IMR-90 (cell line): ENCODE results near the gene UBE2V1. TPM values are rescaled to one million over a fixed set of nuclear protein-coding genes. Genes with fewer than 3 reads are reported as not detected.

Experiments
- ATAC-seq: fragments of 200-7000 bp; cut with Tn5 transposase; 2 replicates; pipeline ENCODE4 v1.9.1; 2020; ENCODE audit warnings: low read depth, mild to moderate bottlenecking, moderate library complexity
- BruUV-seq: library from RNA; stranded (reverse); fragments of 400-500 nt; replicated peaks from 2 replicates; lab custom pipeline; 2021; lab: Mats Ljungman, UMichigan
- CTCF ChIA-PET: fragments of 300-600 bp; formaldehyde crosslinking; extraction: SDS; loops from one replicate; lab custom pipeline; 2021; ENCODE audit warnings: antibody characterized with exemption; lab: Yijun Ruan, JAX
- POLR2A ChIA-PET: fragments of 300-600 bp; sonication (Branson Sonifier 250); formaldehyde crosslinking; loops from one replicate; lab custom pipeline; 2022; ENCODE audit warnings: antibody characterized with exemption; ENCODE audit not compliant: unreplicated experiment; lab: Charles Lee
- DNase-seq: peaks from one replicate; pipeline ENCODE4 v3.0.0; 2013
- H2AFZ ChIP-seq: replicated peaks from 2 replicates; pipeline ENCODE3; 2013; ENCODE audit warnings: low read length, mild to moderate bottlenecking; ENCODE audit not compliant: poor library complexity
- H2AK5ac ChIP-seq: 2 replicates; pipeline ENCODE4 v1.6.1; 2013; ENCODE audit warnings: low read depth, low read length, inconsistent platforms
- H2AK9ac ChIP-seq: replicated peaks from 2 replicates; pipeline ENCODE3; 2013; ENCODE audit warnings: mild to moderate bottlenecking, low read depth, low read length, moderate library complexity; ENCODE audit not compliant: poor library complexity
- H2BK120ac ChIP-seq: 2 replicates; pipeline ENCODE4 v1.6.1; 2013; ENCODE audit warnings: low read depth, low read length, inconsistent platforms
- H2BK15ac ChIP-seq: 3 replicates; pipeline ENCODE4 v1.6.1; 2013; ENCODE audit warnings: low read depth, low read length, inconsistent platforms
- H2BK20ac ChIP-seq: 2 replicates; pipeline ENCODE4 v1.6.1; 2013; ENCODE audit warnings: low read depth, mild to moderate bottlenecking, inconsistent platforms, low read length, moderate library complexity
- H2BK5ac ChIP-seq: 2 replicates; pipeline ENCODE4 v1.6.1; 2013; ENCODE audit warnings: mild to moderate bottlenecking, low read depth, low read length, inconsistent platforms; ENCODE audit not compliant: poor library complexity, severe bottlenecking
- H3K14ac ChIP-seq: replicated peaks from 2 replicates; pipeline ENCODE4 v1.6.1; 2013; ENCODE audit warnings: low read depth, low read length, inconsistent platforms
- H3K18ac ChIP-seq: 2 replicates; pipeline ENCODE4 v1.6.1; 2013; ENCODE audit warnings: low read depth, low read length, control low read depth
- H3K23ac ChIP-seq: 2 replicates; pipeline ENCODE4 v1.6.1; 2013; ENCODE audit warnings: low read depth, low read length, inconsistent platforms
- H3K27ac ChIP-seq: 2 replicates; pipeline ENCODE4 v1.5.1; 2013; ENCODE audit warnings: mild to moderate bottlenecking, control low read depth, low read length; ENCODE audit not compliant: insufficient read depth
- H3K27me3 ChIP-seq: 2 replicates; pipeline ENCODE4 v1.6.1; 2013; ENCODE audit warnings: low read length; ENCODE audit not compliant: control insufficient read depth, insufficient read depth
- H3K36me3 ChIP-seq: 2 replicates; pipeline ENCODE4 v1.6.1; 2013; ENCODE audit warnings: low read length, mixed read lengths; ENCODE audit not compliant: control insufficient read depth, insufficient read depth
- H3K4ac ChIP-seq: 2 replicates; pipeline ENCODE4 v1.6.1; 2013; ENCODE audit warnings: low read depth, low read length, inconsistent platforms
- H3K4me1 ChIP-seq: 2 replicates; pipeline ENCODE4 v1.6.1; 2013; ENCODE audit warnings: low read length, mixed read lengths; ENCODE audit not compliant: control insufficient read depth, insufficient read depth
- H3K4me2 ChIP-seq: 2 replicates; pipeline ENCODE4 v1.6.1; 2013; ENCODE audit warnings: low read depth, mild to moderate bottlenecking, control low read depth, low read length, moderate library complexity
- H3K4me3 ChIP-seq: 2 replicates; pipeline ENCODE4 v1.5.1; 2013; ENCODE audit warnings: low read depth, mild to moderate bottlenecking, control low read depth, low read length, moderate library complexity; ENCODE audit not compliant: insufficient read depth
- H3K56ac ChIP-seq: 2 replicates; pipeline ENCODE4 v1.6.1; 2013; ENCODE audit warnings: low read length, inconsistent platforms; ENCODE audit not compliant: insufficient read depth; ENCODE audit errors: extremely low read depth
- H3K79me1 ChIP-seq, 2 experiments: 2 replicates each; pipeline ENCODE4 v1.6.1; 2013; ENCODE audit warnings: low read length in 2 of 2, inconsistent platforms in 1 of 2, low read depth in 1 of 2
- H3K9ac ChIP-seq: 2 replicates; pipeline ENCODE4 v1.6.1; 2013; ENCODE audit warnings: low read depth, low read length, control low read depth
- H3K9me1 ChIP-seq: 2 replicates; pipeline ENCODE4 v1.6.1; 2013; ENCODE audit warnings: low read length, inconsistent platforms; ENCODE audit not compliant: insufficient read depth
- H3K9me3 ChIP-seq: 2 replicates; pipeline ENCODE4 v1.6.1; 2013; ENCODE audit warnings: low read length; ENCODE audit not compliant: control insufficient read depth, insufficient read depth
- H4K20me1 ChIP-seq: 2 replicates; pipeline ENCODE4 v1.6.1; 2013; ENCODE audit warnings: low read length, inconsistent platforms; ENCODE audit not compliant: insufficient read depth
- H4K5ac ChIP-seq: 2 replicates; pipeline ENCODE4 v1.6.1; 2013; ENCODE audit warnings: mild to moderate bottlenecking, low read depth, low read length, control low read depth
- H4K8ac ChIP-seq, 2 experiments: 2 replicates each; pipeline ENCODE4 v1.6.1; 2013; ENCODE audit warnings: low read depth in 2 of 2, low read length in 2 of 2, control low read depth in 1 of 2, inconsistent platforms in 1 of 2
- H4K91ac ChIP-seq: 2 replicates; pipeline ENCODE4 v1.6.1; 2013; ENCODE audit warnings: low read depth, low read length, inconsistent platforms; ENCODE audit not compliant: insufficient read depth
- BHLHE40 ChIP-seq: fragments of 150-350 bp; IDR thresholded peaks from 2 replicates; pipeline ENCODE4 v1.6.1; 2016; ENCODE audit warnings: mild to moderate bottlenecking, low read depth, low read length
- CEBPB ChIP-seq: IDR thresholded peaks from 2 replicates; pipeline ENCODE4 v1.6.1; 2012; ENCODE audit warnings: low read depth, low read length, improper control_type of control experiment
- CHD1 ChIP-seq: IDR thresholded peaks from 2 replicates; pipeline ENCODE4 v1.6.1; 2012; ENCODE audit warnings: low read depth, low read length, improper control_type of control experiment
- MAFK ChIP-seq: IDR thresholded peaks from 2 replicates; pipeline ENCODE4 v1.6.1; 2012; ENCODE audit warnings: low read depth, low read length, improper control_type of control experiment
- MXI1 ChIP-seq: IDR thresholded peaks from 2 replicates; pipeline ENCODE4 v1.6.1; 2012; ENCODE audit warnings: low read depth, mild to moderate bottlenecking, low read length, moderate library complexity, borderline replicate concordance
- POLR2A ChIP-seq: IDR thresholded peaks from 2 replicates; pipeline ENCODE4 v1.6.1; 2012; ENCODE audit warnings: mild to moderate bottlenecking, low read depth, low read length
- RAD21 ChIP-seq: IDR thresholded peaks from 2 replicates; pipeline ENCODE4 v1.6.1; 2012; ENCODE audit warnings: low read length, improper control_type of control experiment
- RCOR1 ChIP-seq: IDR thresholded peaks from 2 replicates; pipeline ENCODE4 v1.6.1; 2012; ENCODE audit warnings: mild to moderate bottlenecking, low read length, improper control_type of control experiment; ENCODE audit not compliant: insufficient replicate concordance
- RFX5 ChIP-seq: IDR thresholded peaks from 2 replicates; pipeline ENCODE4 v1.8.0; 2012; ENCODE audit warnings: low read depth, mild to moderate bottlenecking, low read length, moderate library complexity
- WGBS, 2 experiments: methylation state at CpG; one replicate each; pipeline versions ENCODE4 v1.1.5 to v1.1.7; 2013; ENCODE audit warnings: missing lambda C conversion rate in 2 of 2; ENCODE audit not compliant: insufficient read length in 1 of 2; ENCODE audit errors: extremely low coverage in 2 of 2; 5-methylcytosine and 5-hydroxymethylcytosine counted together
- dilution Hi-C: fragments of 300-500 bp; cut with HindIII; formaldehyde crosslinking; loops from one replicate; pipeline ENCODE4 v1.14.3; 2018; ENCODE audit warnings: low sequenced_read_pairs; ENCODE audit not compliant: unreplicated experiment
- in situ Hi-C: fragments of 300-500 bp; cut with MboI; formaldehyde crosslinking; loops from 3 replicates; pipeline ENCODE4 v1.14.3; 2019; ENCODE audit warnings: low sequenced_read_pairs, inconsistent platforms, mixed read lengths
- intact Hi-C: fragments of 100-400 bp; cut with micrococcal nuclease; formaldehyde crosslinking; loops from 2 replicates; pipeline ENCODE4 v1.10.0; 2022
- polyA plus RNA-seq, 3 experiments: library from polyadenylated mRNA; depleted of rRNA; stranded (reverse); fragments of >200 nt; gene quantifications; 2 replicates each; pipeline ENCODE4 v1.2.3, GENCODE V29; 2012; ENCODE audit warnings: low replicate concordance in 1 of 3
- total RNA-seq: library from RNA; depleted of rRNA; stranded (reverse); fragments of >200 nt; gene quantifications from 2 replicates; pipeline ENCODE4 v1.2.3, GENCODE V29; 2012
- TF ChIP-seq, protein P1 (sequence below): conservative IDR thresholded peaks from 2 replicates; pipeline ENCODE4 v1.5.1; 2012; ENCODE audit warnings: mild to moderate bottlenecking, low read depth, low read length, improper control_type of control experiment
- TF ChIP-seq, protein P2 (sequence below): fragments of 150-350 bp; IDR thresholded peaks from 2 replicates; pipeline ENCODE4 v1.6.1; 2017; ENCODE audit warnings: mild to moderate bottlenecking, antibody characterized with exemption, low read length, low read depth

The UBE2V1 gene
- total and polyA plus RNA-seq, 2 of the 4 experiments (the other 2 are of a cell fraction): 20.1 to 138 TPM

DNA sequence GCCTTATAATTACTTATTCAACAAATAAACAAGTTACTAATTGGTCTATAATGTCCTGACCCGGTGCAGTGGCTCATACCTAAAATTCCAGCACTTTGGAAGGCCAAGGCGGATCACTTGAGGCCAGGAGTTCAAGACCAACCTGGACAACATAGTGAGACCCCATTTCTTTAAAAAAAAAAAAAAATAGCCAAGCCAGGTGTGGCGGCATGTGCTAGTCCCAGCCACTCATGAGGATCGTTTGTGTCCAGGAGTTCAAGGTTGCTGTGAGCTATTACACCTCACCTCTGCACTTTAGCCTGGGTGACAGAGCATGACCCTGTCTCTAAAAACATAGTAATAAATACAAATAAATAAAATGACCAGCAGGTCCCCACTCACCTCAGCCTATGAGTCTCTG lies 9.8 kb upstream of the UBE2V1 start:
- Histone ChIP-seq H3K4me2 (no peak overlapping the region), H3K14ac (no peak overlapping the region), H3K4me3 (no peak overlapping the region), H3K79me1 (peaks cover 3 to 38% of the 10 kb centered on the region in 2 experiments; a peak in 3 of 4 replicates), H2BK120ac (no peak overlapping the region), H2BK5ac (no peak overlapping the region), H3K27ac (no peak overlapping the region), H2AK5ac (no peak overlapping the region), H2BK20ac (no peak overlapping the region), H3K4me1 (peaks cover 3% of the 10 kb centered on the region), H2BK15ac (no peak overlapping the region), H2AK9ac (no peak overlapping the region), H3K9me3 (no peaks in the 10 kb centered on the region), H3K36me3 (peaks cover 35% of the 10 kb centered on the region), H3K23ac (no peak overlapping the region), H3K4ac (no peak overlapping the region), H4K91ac (no peak overlapping the region), H3K27me3 (no peaks in the 10 kb centered on the region), H3K9ac (no peak overlapping the region), H2AFZ (no peak overlapping the region), H3K9me1 (peaks cover 2% of the 10 kb centered on the region; the same call in 1 of the 2 replicates), H4K8ac (no peak overlapping the region), H3K18ac (no peak overlapping the region), H4K20me1 (peaks cover 4% of the 10 kb centered on the region; the same call in 1 of the 2 replicates), H4K5ac (no peak overlapping the region), H3K56ac (no peak overlapping the region)
- ATAC-seq (no peak), DNase-seq (no peak)
- POLR2A ChIA-PET: interaction anchor here (0.6 kb wide), 1 partner anchor 8 kb away, joined by 3 read pairs; no protein-coding TSS in a partner anchor
- BruUV-seq: no TSS peak
- no CpG with 5 or more reads among the region's 4 CpGs for WGBS, 2 experiments
- dilution Hi-C loops: no loop called here
- intact Hi-C loops: no loop called here
- TF ChIP-seq CHD1: no peak
- TF ChIP-seq RAD21: no peak
- TF ChIP-seq MAFK: no peak
- no peak for TF ChIP-seq MXI1
- TF ChIP-seq BHLHE40: no peak
- TF ChIP-seq, protein P1, sequence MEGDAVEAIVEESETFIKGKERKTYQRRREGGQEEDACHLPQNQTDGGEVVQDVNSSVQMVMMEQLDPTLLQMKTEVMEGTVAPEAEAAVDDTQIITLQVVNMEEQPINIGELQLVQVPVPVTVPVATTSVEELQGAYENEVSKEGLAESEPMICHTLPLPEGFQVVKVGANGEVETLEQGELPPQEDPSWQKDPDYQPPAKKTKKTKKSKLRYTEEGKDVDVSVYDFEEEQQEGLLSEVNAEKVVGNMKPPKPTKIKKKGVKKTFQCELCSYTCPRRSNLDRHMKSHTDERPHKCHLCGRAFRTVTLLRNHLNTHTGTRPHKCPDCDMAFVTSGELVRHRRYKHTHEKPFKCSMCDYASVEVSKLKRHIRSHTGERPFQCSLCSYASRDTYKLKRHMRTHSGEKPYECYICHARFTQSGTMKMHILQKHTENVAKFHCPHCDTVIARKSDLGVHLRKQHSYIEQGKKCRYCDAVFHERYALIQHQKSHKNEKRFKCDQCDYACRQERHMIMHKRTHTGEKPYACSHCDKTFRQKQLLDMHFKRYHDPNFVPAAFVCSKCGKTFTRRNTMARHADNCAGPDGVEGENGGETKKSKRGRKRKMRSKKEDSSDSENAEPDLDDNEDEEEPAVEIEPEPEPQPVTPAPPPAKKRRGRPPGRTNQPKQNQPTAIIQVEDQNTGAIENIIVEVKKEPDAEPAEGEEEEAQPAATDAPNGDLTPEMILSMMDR: no peak
- TF ChIP-seq, protein P2, sequence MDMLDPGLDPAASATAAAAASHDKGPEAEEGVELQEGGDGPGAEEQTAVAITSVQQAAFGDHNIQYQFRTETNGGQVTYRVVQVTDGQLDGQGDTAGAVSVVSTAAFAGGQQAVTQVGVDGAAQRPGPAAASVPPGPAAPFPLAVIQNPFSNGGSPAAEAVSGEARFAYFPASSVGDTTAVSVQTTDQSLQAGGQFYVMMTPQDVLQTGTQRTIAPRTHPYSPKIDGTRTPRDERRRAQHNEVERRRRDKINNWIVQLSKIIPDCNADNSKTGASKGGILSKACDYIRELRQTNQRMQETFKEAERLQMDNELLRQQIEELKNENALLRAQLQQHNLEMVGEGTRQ: no peak
- no peak for TF ChIP-seq RCOR1
- no peak for TF ChIP-seq RFX5
- TF ChIP-seq POLR2A: no peak
- no peak for TF ChIP-seq CEBPB
- CTCF ChIA-PET: no interaction called here
- in situ Hi-C loops: no loop called here
